HepG2 (cell line): ENCODE results near the gene MIA3. TPM values are rescaled to one million over a fixed set of nuclear protein-coding genes. Genes with fewer than 3 reads are reported as not detected.

Source experiments
- ATF7 ChIP-seq, 2 experiments: fragments of 450-650 bp in 1 of 2; sonication (generic) in 1 of 2; formaldehyde crosslinking in 1 of 2; IDR thresholded peaks; 2 replicates each; pipeline versions ENCODE4 v1.4.0 to v1.6.1; 2016 to 2020; ENCODE audit warnings: antibody characterized with exemption in 1 of 2, mild to moderate bottlenecking in 1 of 2, missing genetic modification reagents in 1 of 2
- EHMT2 ChIP-seq: fragments of 200-600 bp; sonication (generic); IDR thresholded peaks from 2 replicates; pipeline ENCODE4 v1.7.0; 2017; ENCODE audit warnings: antibody characterized with exemption, low read depth, low read length, borderline replicate concordance
- ETV5 ChIP-seq: IDR thresholded peaks from 2 replicates; pipeline ENCODE4 v1.6.1; 2018; ENCODE audit warnings: missing biosample characterization, missing genetic modification reagents, inconsistent platforms, borderline replicate concordance
- FOSL1 ChIP-seq: sonication (generic); formaldehyde crosslinking; IDR thresholded peaks from 2 replicates; pipeline ENCODE4 v1.9.0; 2021; ENCODE audit warnings: missing genetic modification reagents, borderline replicate concordance
- GATA4 ChIP-seq: sonication (generic); IDR thresholded peaks from 2 replicates; pipeline ENCODE4 v1.6.1; 2016; ENCODE audit warnings: antibody characterized with exemption, low read depth, borderline replicate concordance
- HDAC2 ChIP-seq: sonication (generic); formaldehyde crosslinking; IDR thresholded peaks from 2 replicates; pipeline ENCODE4 v1.4.0; 2020; ENCODE audit warnings: missing genetic modification reagents
- HNRNPH1 ChIP-seq: fragments of 200-400 bp; formaldehyde crosslinking; optimal IDR thresholded peaks from 2 replicates; pipeline ENCODE3; 2017; ENCODE audit warnings: mild to moderate bottlenecking, low read depth, low read length
- IRF2 ChIP-seq: IDR thresholded peaks from 2 replicates; pipeline ENCODE4 v1.6.1; 2018; ENCODE audit warnings: missing genetic modification reagents, missing compliant biosample characterization
- JARID2 ChIP-seq: sonication (generic); formaldehyde crosslinking; IDR thresholded peaks from 2 replicates; pipeline ENCODE4 v1.8.1; 2023; ENCODE audit warnings: missing genetic modification reagents, inconsistent platforms; ENCODE audit not compliant: insufficient replicate concordance
- MIXL1 ChIP-seq: IDR thresholded peaks from 2 replicates; pipeline ENCODE4 v1.6.1; 2016
- NCOA5 ChIP-seq: sonication (generic); formaldehyde crosslinking; IDR thresholded peaks from 2 replicates; pipeline ENCODE4 v1.4.0; 2020; ENCODE audit warnings: missing genetic modification reagents
- PTBP1 ChIP-seq: fragments of 200-400 bp; formaldehyde crosslinking; IDR thresholded peaks from 2 replicates; pipeline ENCODE4 v1.6.1; 2018; ENCODE audit warnings: low read length, low read depth; ENCODE audit not compliant: poor library complexity, severe bottlenecking
- SNAI1 ChIP-seq: sonication (generic); formaldehyde crosslinking; IDR thresholded peaks from 2 replicates; pipeline ENCODE4 v1.5.0; 2020; ENCODE audit warnings: mild to moderate bottlenecking, missing genetic modification reagents, borderline replicate concordance
- TERF1 ChIP-seq: sonication (generic); formaldehyde crosslinking; IDR thresholded peaks from 2 replicates; pipeline ENCODE4 v1.8.0; 2022; ENCODE audit warnings: mild to moderate bottlenecking, missing genetic modification reagents, moderate library complexity
- THYN1 ChIP-seq: sonication (generic); formaldehyde crosslinking; IDR thresholded peaks from 2 replicates; pipeline ENCODE4 v1.8.1; 2023; ENCODE audit warnings: low read depth, mild to moderate bottlenecking, moderate library complexity, missing genetic modification reagents, borderline replicate concordance
- ZNF234 ChIP-seq: sonication (generic); formaldehyde crosslinking; conservative IDR thresholded peaks from 2 replicates; pipeline ENCODE4 v1.5.1; 2020; ENCODE audit warnings: mild to moderate bottlenecking, missing genetic modification reagents
- ZNF317 ChIP-seq: sonication (generic); formaldehyde crosslinking; IDR thresholded peaks from 2 replicates; pipeline ENCODE4 v1.5.0; 2020; ENCODE audit warnings: mild to moderate bottlenecking, missing genetic modification reagents
- ZNF644 ChIP-seq: IDR thresholded peaks from 2 replicates; pipeline ENCODE4 v1.6.1; 2016; ENCODE audit warnings: low read depth
- ZNF652 ChIP-seq: IDR thresholded peaks from 2 replicates; pipeline ENCODE4 v1.6.1; 2016; ENCODE audit warnings: low read depth, borderline replicate concordance
- ZNF687 ChIP-seq: sonication (generic); formaldehyde crosslinking; IDR thresholded peaks from 2 replicates; pipeline ENCODE4 v1.5.1; 2020; ENCODE audit warnings: mild to moderate bottlenecking, missing genetic modification reagents, moderate library complexity
- polyA plus RNA-seq, 8 experiments: library from polyadenylated mRNA; depleted of rRNA in 3 of 8; stranded (reverse) in 7 of 8; unstranded in 1 of 8; fragments of >200 nt; fragmentation: Illumina TruSeq in 4 of 8; extraction: Trizol in 4 of 8; gene quantifications; 2 replicates each; pipeline versions ENCODE4 v1.2.1 to v1.2.3, GENCODE V29; 2011 to 2016; ENCODE audit warnings: low read depth in 4 of 8, missing spikeins in 1 of 8, mixed read lengths in 1 of 8; ENCODE audit not compliant: insufficient read depth in 1 of 8
- total RNA-seq, 5 experiments: library from RNA; depleted of rRNA; stranded (reverse); fragments of >200 nt; fragmentation: Illumina TruSeq; extraction: Trizol; gene quantifications; 2 replicates each; pipeline ENCODE4 v1.2.3, GENCODE V29; 2016; ENCODE audit warnings: low read depth in 1 of 5
- TF ChIP-seq, protein P1 (sequence below): sonication (generic); formaldehyde crosslinking; IDR thresholded peaks from 2 replicates; pipeline ENCODE4 v1.4.0; 2020; ENCODE audit warnings: low read depth, missing genetic modification reagents

Gene MIA3
- total and polyA plus RNA-seq, 2 of the 13 experiments (the other 11 are each of a cell fraction or from before 2014, with no cell fraction given), result 45.6 to 48.7 TPM

DNA sequence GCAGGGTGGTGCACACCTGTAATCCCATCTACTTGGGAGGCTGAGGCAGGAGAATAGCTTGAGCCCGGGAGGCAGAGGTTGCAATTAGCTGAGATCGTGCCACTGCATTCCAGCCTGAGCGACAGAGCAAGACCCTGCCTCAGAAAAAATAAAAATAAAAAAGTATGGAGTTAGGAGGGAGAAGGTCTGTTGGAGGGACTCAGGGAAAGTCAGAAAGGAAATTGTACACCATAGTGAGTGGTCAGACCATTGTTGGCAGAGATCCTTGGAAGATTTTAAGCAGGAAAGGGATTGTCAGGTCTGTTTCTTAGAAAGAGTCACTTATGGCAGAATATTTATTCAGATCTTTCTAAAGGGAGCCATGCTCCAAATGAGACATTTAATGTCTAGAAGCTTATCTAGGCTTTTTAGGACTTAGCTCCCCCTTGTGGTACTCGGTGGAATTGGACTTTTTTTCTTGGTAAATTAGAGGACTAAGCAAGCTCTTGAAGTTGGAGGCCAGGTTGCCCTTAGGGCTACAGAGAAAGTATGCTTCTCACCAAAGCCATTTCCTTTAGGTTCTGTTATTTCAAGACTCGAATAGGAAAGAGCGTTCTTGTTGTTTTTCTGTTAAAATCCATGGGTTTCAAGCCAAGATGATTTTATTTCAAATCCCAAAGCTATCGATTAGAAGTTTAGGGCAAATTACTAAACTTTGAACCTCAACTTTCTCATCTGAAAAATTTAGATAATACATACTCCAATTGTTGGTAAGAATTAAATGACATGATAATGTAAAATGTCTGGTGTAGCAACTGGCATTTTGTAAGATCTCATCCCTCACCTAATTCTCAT is 16.5 kb downstream of the MIA3 start (continued):
- TF ChIP-seq TERF1 (CRISPR knock-in tag), result no peak
- no peak for TF ChIP-seq EHMT2
- TF ChIP-seq HNRNPH1, result no peak
- TF ChIP-seq NCOA5 (CRISPR knock-in tag), result no peak
- TF ChIP-seq GATA4, result no peak
- TF ChIP-seq JARID2, result no peak
- no peak for TF ChIP-seq HDAC2 (CRISPR knock-in tag)
- no peak for TF ChIP-seq ETV5 (CRISPR knock-in tag)
- TF ChIP-seq, protein P1, sequence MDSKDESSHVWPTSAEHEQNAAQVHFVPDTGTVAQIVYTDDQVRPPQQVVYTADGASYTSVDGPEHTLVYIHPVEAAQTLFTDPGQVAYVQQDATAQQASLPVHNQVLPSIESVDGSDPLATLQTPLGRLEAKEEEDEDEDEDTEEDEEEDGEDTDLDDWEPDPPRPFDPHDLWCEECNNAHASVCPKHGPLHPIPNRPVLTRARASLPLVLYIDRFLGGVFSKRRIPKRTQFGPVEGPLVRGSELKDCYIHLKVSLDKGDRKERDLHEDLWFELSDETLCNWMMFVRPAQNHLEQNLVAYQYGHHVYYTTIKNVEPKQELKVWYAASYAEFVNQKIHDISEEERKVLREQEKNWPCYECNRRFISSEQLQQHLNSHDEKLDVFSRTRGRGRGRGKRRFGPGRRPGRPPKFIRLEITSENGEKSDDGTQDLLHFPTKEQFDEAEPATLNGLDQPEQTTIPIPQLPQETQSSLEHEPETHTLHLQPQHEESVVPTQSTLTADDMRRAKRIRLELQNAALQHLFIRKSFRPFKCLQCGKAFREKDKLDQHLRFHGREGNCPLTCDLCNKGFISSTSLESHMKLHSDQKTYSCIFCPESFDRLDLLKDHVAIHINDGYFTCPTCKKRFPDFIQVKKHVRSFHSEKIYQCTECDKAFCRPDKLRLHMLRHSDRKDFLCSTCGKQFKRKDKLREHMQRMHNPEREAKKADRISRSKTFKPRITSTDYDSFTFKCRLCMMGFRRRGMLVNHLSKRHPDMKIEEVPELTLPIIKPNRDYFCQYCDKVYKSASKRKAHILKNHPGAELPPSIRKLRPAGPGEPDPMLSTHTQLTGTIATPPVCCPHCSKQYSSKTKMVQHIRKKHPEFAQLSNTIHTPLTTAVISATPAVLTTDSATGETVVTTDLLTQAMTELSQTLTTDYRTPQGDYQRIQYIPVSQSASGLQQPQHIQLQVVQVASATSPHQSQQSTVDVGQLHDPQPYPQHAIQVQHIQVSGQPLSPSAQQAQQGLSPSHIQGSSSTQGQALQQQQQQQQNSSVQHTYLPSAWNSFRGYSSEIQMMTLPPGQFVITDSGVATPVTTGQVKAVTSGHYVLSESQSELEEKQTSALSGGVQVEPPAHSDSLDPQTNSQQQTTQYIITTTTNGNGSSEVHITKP, result no peak
- TF ChIP-seq ZNF234 (CRISPR knock-in tag), result no peak
- no peak for TF ChIP-seq ZNF687 (CRISPR knock-in tag)
- no peak for TF ChIP-seq FOSL1 (CRISPR knock-in tag)
- 0 out of 2 replicates have a peak, but pooled peaks have one; percentile 35 for TF ChIP-seq IRF2 (CRISPR knock-in tag)
- TF ChIP-seq PTBP1, result no peak
- TF ChIP-seq ATF7 (IDR thresholded peaks at IDR 0.05), result no peak
- no peak for TF ChIP-seq ATF7 (CRISPR knock-in tag; IDR thresholded peaks at IDR 0.05)
- TF ChIP-seq MIXL1 (CRISPR knock-in tag), result no peak; the same call in 1 of the 2 replicates
- no peak for TF ChIP-seq ZNF644 (CRISPR knock-in tag)
- no peak for TF ChIP-seq SNAI1 (CRISPR knock-in tag)
- TF ChIP-seq ZNF652, result no peak
- no peak for TF ChIP-seq ZNF317 (CRISPR knock-in tag)
- no peak for TF ChIP-seq THYN1 (CRISPR knock-in tag)
